ENCODE data around the gene EVL.

- TF ChIP-seq YY1 (IDR thresholded peaks at IDR 0.05; ENCODE audit: low read depth, low read length), result no peak
- TF ChIP-seq ATF3 (IDR thresholded peaks at IDR 0.05; ENCODE audit: insufficient read depth, low read depth, low read length), result no peak
- TF ChIP-seq MAFK (IDR thresholded peaks at IDR 0.05; ENCODE audit: low read depth, low read length), result no peak
- no peak for TF ChIP-seq CHD2 (IDR thresholded peaks at IDR 0.05; ENCODE audit: low read length)
- TF ChIP-seq MAX (IDR thresholded peaks at IDR 0.05), result no peak
- no peak for TF ChIP-seq SRF (IDR thresholded peaks at IDR 0.05; ENCODE audit: low read depth, low read length)
- TF ChIP-seq, protein P1, sequence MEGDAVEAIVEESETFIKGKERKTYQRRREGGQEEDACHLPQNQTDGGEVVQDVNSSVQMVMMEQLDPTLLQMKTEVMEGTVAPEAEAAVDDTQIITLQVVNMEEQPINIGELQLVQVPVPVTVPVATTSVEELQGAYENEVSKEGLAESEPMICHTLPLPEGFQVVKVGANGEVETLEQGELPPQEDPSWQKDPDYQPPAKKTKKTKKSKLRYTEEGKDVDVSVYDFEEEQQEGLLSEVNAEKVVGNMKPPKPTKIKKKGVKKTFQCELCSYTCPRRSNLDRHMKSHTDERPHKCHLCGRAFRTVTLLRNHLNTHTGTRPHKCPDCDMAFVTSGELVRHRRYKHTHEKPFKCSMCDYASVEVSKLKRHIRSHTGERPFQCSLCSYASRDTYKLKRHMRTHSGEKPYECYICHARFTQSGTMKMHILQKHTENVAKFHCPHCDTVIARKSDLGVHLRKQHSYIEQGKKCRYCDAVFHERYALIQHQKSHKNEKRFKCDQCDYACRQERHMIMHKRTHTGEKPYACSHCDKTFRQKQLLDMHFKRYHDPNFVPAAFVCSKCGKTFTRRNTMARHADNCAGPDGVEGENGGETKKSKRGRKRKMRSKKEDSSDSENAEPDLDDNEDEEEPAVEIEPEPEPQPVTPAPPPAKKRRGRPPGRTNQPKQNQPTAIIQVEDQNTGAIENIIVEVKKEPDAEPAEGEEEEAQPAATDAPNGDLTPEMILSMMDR (IDR thresholded peaks at IDR 0.05; ENCODE audit: control extremely low read depth in 1 of 3, insufficient read depth in 1 of 3, low read depth in 1 of 3, low read length in 3 of 3), result no peak
- TF ChIP-seq CEBPB (IDR thresholded peaks at IDR 0.05; ENCODE audit: low read depth, low read length), result no peak
- no peak for TF ChIP-seq POLR2A (IDR thresholded peaks at IDR 0.05; ENCODE audit: control extremely low read depth in 1 of 2, low read depth in 2 of 2, low read length in 2 of 2)
- no peak for TF ChIP-seq SUZ12 (IDR thresholded peaks at IDR 0.05; ENCODE audit: low read length)
- TF ChIP-seq EP300 (IDR thresholded peaks at IDR 0.05; ENCODE audit: borderline replicate concordance in 1 of 2, low read depth in 2 of 2, low read length in 2 of 2), result no peak
- no peak; the same call in 1 of the 2 replicates for TF ChIP-seq POLR2AphosphoS5 (IDR thresholded peaks at IDR 0.05; ENCODE audit: low read depth, low read length)
- no peak for TF ChIP-seq KDM1A (IDR thresholded peaks at IDR 0.05; ENCODE audit: borderline replicate concordance, low read length)
- no peak for TF ChIP-seq SP1 (IDR thresholded peaks at IDR 0.05; ENCODE audit: low read depth, low read length)
Observed at GRCh38 chr14:100147691-100148464, 82.7 kb downstream of the EVL start.

All from H1 (cell line).